K562 (cell line): ENCODE data around the gene ARF4. TPM values are rescaled to one million over a fixed set of nuclear protein-coding genes. Genes with fewer than 3 reads are reported as not detected.

Experiments used
- ARNT ChIP-seq, 2 experiments: fragments of 450-650 bp; IDR thresholded peaks; 2 replicates each; pipeline ENCODE4 v1.6.1; 2016; ENCODE audit warnings: mild to moderate bottlenecking in 1 of 2
- CBFA2T3 ChIP-seq: fragments of 450-650 bp; IDR thresholded peaks from 2 replicates; pipeline ENCODE4 v1.6.1; 2017
- CHCHD3 ChIP-seq: fragments of 250-450 bp; sonication (Bioruptor Pico); IDR thresholded peaks from 2 replicates; pipeline ENCODE4 v2.1.2; 2022; ENCODE audit warnings: mild to moderate bottlenecking
- ETV6 ChIP-seq, 3 experiments: fragments of 150-350 bp in 1 of 3; sonication (generic) in 1 of 3; formaldehyde crosslinking in 1 of 3; IDR thresholded peaks; 2 replicates each; pipeline versions ENCODE4 v1.6.1 to v1.8.0; 2014 to 2022; ENCODE audit warnings: borderline replicate concordance in 2 of 3, low read depth in 2 of 3, antibody characterized with exemption in 1 of 3, low read length in 1 of 3, mild to moderate bottlenecking in 1 of 3, missing genetic modification reagents in 1 of 3
- FOXA1 ChIP-seq: fragments of 450-650 bp; IDR thresholded peaks from 2 replicates; pipeline ENCODE4 v1.6.1; 2016; ENCODE audit warnings: mild to moderate bottlenecking, borderline replicate concordance
- FOXK2 ChIP-seq, 2 experiments: fragments of 450-650 bp; IDR thresholded peaks in 1 of 2; conservative IDR thresholded peaks in 1 of 2; 2 replicates each; pipeline ENCODE4 v1.6.1; 2016; ENCODE audit warnings: low read depth in 2 of 2, mild to moderate bottlenecking in 1 of 2
- FOXM1 ChIP-seq, 2 experiments: fragments of 450-650 bp in 1 of 2; sonication (generic) in 1 of 2; formaldehyde crosslinking in 1 of 2; IDR thresholded peaks; 2 replicates each; pipeline versions ENCODE4 v1.6.1 to v1.9.0; 2017 to 2022; ENCODE audit warnings: low read depth in 2 of 2, mild to moderate bottlenecking in 2 of 2, missing genetic modification reagents in 1 of 2, moderate library complexity in 1 of 2
- KDM1A ChIP-seq, 2 experiments: fragments of 450-650 bp; IDR thresholded peaks; 2 replicates each; pipeline ENCODE4 v1.6.1; 2016; ENCODE audit warnings: mild to moderate bottlenecking in 2 of 2
- LARP7 ChIP-seq: fragments of 450-650 bp; IDR thresholded peaks from 2 replicates; pipeline ENCODE4 v1.6.1; 2016
- MYC ChIP-seq, 2 experiments: fragments of 250-450 bp in 1 of 2; sonication (Bioruptor Pico) in 1 of 2; IDR thresholded peaks; 2 replicates each; pipeline versions ENCODE4 v1.5.1 to v1.6.1; 2012 to 2021; ENCODE audit warnings: low read depth in 2 of 2, borderline replicate concordance in 1 of 2, improper control_type of control experiment in 1 of 2, low read length in 1 of 2, mild to moderate bottlenecking in 1 of 2, moderate library complexity in 1 of 2
- MYNN ChIP-seq, 2 experiments: sonication (generic); formaldehyde crosslinking in 1 of 2; IDR thresholded peaks; 2 replicates each; pipeline versions ENCODE4 v1.5.0 to v1.6.1; 2016 to 2020; ENCODE audit warnings: antibody characterized with exemption in 1 of 2, missing genetic modification reagents in 1 of 2
- NCOA6 ChIP-seq: fragments of 450-650 bp; IDR thresholded peaks from 2 replicates; pipeline ENCODE4 v1.6.1; 2017; ENCODE audit warnings: mild to moderate bottlenecking
- NR2C2 ChIP-seq, 2 experiments: fragments of 200-800 bp in 1 of 2; sonication (Bioruptor generic) in 1 of 2; sonication (generic) in 1 of 2; formaldehyde crosslinking in 1 of 2; IDR thresholded peaks; 2 replicates each; pipeline versions ENCODE4 v1.6.1 to v1.8.0; 2016 to 2022; ENCODE audit warnings: mild to moderate bottlenecking in 1 of 2, missing compliant biosample characterization in 1 of 2, missing genetic modification characterization in 1 of 2, missing genetic modification reagents in 1 of 2
- POU5F1 ChIP-seq: fragments of 150-350 bp; IDR thresholded peaks from 2 replicates; pipeline ENCODE4 v1.6.1; 2014; ENCODE audit warnings: borderline replicate concordance, low read length, low read depth, mild to moderate bottlenecking; ENCODE audit not compliant: partially characterized antibody
- RBM17 ChIP-seq: fragments of 200-400 bp; formaldehyde crosslinking; IDR thresholded peaks from 2 replicates; pipeline ENCODE4 v1.6.1; 2017; ENCODE audit warnings: low read depth, mild to moderate bottlenecking, low read length, borderline replicate concordance
- SOX6 ChIP-seq: fragments of 450-650 bp; IDR thresholded peaks from 2 replicates; pipeline ENCODE4 v1.6.1; 2014; ENCODE audit warnings: mild to moderate bottlenecking
- SRSF3 ChIP-seq: fragments of 200-400 bp; formaldehyde crosslinking; IDR thresholded peaks from 2 replicates; pipeline ENCODE4 v1.6.1; 2016; ENCODE audit warnings: mild to moderate bottlenecking, low read length, moderate library complexity; ENCODE audit not compliant: insufficient read depth
- TARDBP ChIP-seq: fragments of 450-650 bp; IDR thresholded peaks from 2 replicates; pipeline ENCODE4 v1.6.1; 2016
- TEAD4 ChIP-seq, 2 experiments: sonication (generic) in 1 of 2; formaldehyde crosslinking in 1 of 2; IDR thresholded peaks; 2 replicates each; pipeline versions ENCODE4 v1.6.1 to v1.8.0; 2012 to 2022; ENCODE audit warnings: borderline replicate concordance in 1 of 2, inconsistent platforms in 1 of 2, low read length in 1 of 2, mild to moderate bottlenecking in 1 of 2, missing genetic modification reagents in 1 of 2
- WHSC1 ChIP-seq: IDR thresholded peaks from one replicate; pipeline ENCODE4 v1.6.1; 2012; ENCODE audit warnings: low read length, control low read depth, inconsistent platforms
- ZNF124 ChIP-seq: sonication (generic); formaldehyde crosslinking; IDR thresholded peaks from 2 replicates; pipeline ENCODE4 v1.8.1; 2022; ENCODE audit warnings: missing genetic modification reagents
- ZNF311 ChIP-seq: fragments of 250-450 bp; sonication (Bioruptor Pico); IDR thresholded peaks from 2 replicates; pipeline ENCODE4 v1.4.0; 2020; ENCODE audit warnings: mild to moderate bottlenecking, moderate library complexity
- ZSCAN32 ChIP-seq: fragments of 450-650 bp; formaldehyde crosslinking; IDR thresholded peaks from 2 replicates; pipeline ENCODE4 v1.4.0; 2020; ENCODE audit warnings: mild to moderate bottlenecking, moderate library complexity
- polyA plus RNA-seq, 8 experiments: library from polyadenylated mRNA; depleted of rRNA in 4 of 8; stranded (reverse) in 5 of 8; unstranded in 3 of 8; fragments of >200 nt; fragmentation: Nextera tagmentation in 2 of 8; fragmentation: Illumina TruSeq in 1 of 8; extraction: Ambion mirVana in 2 of 8; extraction: Trizol in 1 of 8; gene quantifications; 2 replicates each; pipeline versions ENCODE4 v1.2.1 to v1.2.3, GENCODE V29; 2011 to 2014; ENCODE audit warnings: inconsistent platforms in 1 of 8, missing spikeins in 1 of 8
- total RNA-seq, 7 experiments: library from RNA; depleted of rRNA in 6 of 7; stranded (reverse); fragments of >200 nt in 6 of 7; fragmentation: Illumina TruSeq in 2 of 7; extraction: Trizol in 2 of 7; gene quantifications; 2 replicates each; pipeline versions ENCODE4 v1.2.1 to v1.2.3, GENCODE V29; 2011 to 2021; ENCODE audit warnings: low replicate concordance in 1 of 7
- TF ChIP-seq, protein P1 (sequence below): sonication (generic); formaldehyde crosslinking; IDR thresholded peaks from 2 replicates; pipeline ENCODE4 v1.9.0; 2022; ENCODE audit warnings: mild to moderate bottlenecking, missing genetic modification reagents
- TF ChIP-seq, protein P2 (sequence below): fragments of 450-650 bp; formaldehyde crosslinking; IDR thresholded peaks from 2 replicates; pipeline ENCODE4 v1.4.0; 2022; ENCODE audit warnings: missing genetic modification characterization

ARF4 gene
- total and polyA plus RNA-seq, 9 of the 15 experiments (the other 6 are each of a cell fraction or from before 2014, with no cell fraction given), result 41.1 to 273 (median 83.8) TPM

DNA sequence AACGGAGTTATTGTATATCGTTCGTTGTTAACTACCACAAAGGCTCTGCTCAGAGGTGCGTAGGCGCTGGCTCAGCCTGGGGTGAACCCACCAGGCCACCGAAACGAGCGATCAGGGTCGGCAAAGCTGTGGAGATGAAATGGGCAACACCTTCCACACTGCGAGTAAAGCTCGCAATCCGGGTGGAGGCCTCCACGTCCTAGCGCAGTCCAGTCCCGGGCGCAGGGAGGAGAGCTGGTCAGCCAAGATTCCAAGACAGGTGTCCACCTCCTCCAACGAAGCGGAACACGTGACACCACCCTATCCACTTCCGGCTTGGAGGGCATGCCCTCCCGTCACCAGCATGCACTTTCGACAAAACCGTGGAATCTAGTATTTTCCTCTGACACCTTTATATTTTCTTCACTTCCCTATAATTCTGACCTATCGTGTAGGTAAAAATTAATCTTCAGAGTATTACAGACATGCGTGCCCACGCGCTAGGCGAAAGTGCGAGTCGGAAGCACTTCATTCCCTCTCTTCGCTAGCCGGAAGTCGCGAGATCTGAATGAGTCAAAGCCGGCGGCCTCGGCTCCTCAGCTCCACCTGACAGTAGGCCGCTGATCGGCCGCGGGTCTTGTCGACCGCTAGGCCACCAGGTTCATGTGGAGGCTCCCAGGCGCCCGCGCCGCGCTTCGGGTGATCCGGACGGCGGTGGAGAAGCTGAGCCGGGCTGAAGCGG, 41.2 kb downstream of the ARF4 start, which contains the start of gene PDE12 (continued):
- TF ChIP-seq RBM17 (no peak), FOXM1 (IDR thresholded peaks at IDR 0.05; ENCODE audit: low read depth) (peak; percentile 71), FOXM1 (CRISPR knock-in tag; IDR thresholded peaks at IDR 0.05; ENCODE audit: low read depth) (no peak), LARP7 (no peak), TEAD4 (IDR thresholded peaks at IDR 0.05; ENCODE audit: low read length) (peak; percentile 43; the same call in 1 of the 2 replicates), TEAD4 (CRISPR knock-in tag; IDR thresholded peaks at IDR 0.05; ENCODE audit: borderline replicate concordance) (no peak), ETV6 (IDR thresholded peaks at IDR 0.05; ENCODE audit: borderline replicate concordance in 1 of 2, low read depth in 2 of 2, low read length in 1 of 2) (no peak), ETV6 (CRISPR knock-in tag; IDR thresholded peaks at IDR 0.05; ENCODE audit: borderline replicate concordance) (no peak; the same call in 1 of the 2 replicates), CBFA2T3 (no peak), ZNF124 (CRISPR knock-in tag) (no peak), NCOA6 (no peak), FOXK2 (conservative IDR thresholded peaks at IDR 0.05 in 1 of 2, IDR thresholded peaks at IDR 0.05 in 1 of 2; ENCODE audit: low read depth in 2 of 2) (peak in 1 of 2 experiments; percentile 50; a peak in 1 of 4 replicates), MYNN (IDR thresholded peaks at IDR 0.05) (no peak), MYNN (CRISPR knock-in tag; IDR thresholded peaks at IDR 0.05) (no peak), TARDBP (no peak), MYC (IDR thresholded peaks at IDR 0.05; ENCODE audit: low read depth, low read length) (peak; percentile 94), MYC (CRISPR knock-in tag; IDR thresholded peaks at IDR 0.05; ENCODE audit: borderline replicate concordance, low read depth) (no peak; the same call in none of the 2 replicates), ARNT (IDR thresholded peaks at IDR 0.05) (peak in 1 of 2 experiments; percentile 66; a peak in 1 of 4 replicates), POU5F1 (no peak), ZNF311 (CRISPR knock-in tag) (peak; percentile 67; the same call in 1 of the 2 replicates), ZSCAN32 (CRISPR knock-in tag) (no peak), WHSC1 (no peak), FOXA1 (no peak), KDM1A (IDR thresholded peaks at IDR 0.05) (peak in 1 of 2 experiments; percentile 45; a peak in 1 of 4 replicates), SOX6 (peak; percentile 83), CHCHD3 (CRISPR knock-in tag) (no peak), SRSF3 (no peak), NR2C2 (CRISPR knock-in tag; IDR thresholded peaks at IDR 0.05) (peak; percentile 82), NR2C2 (tag; IDR thresholded peaks at IDR 0.05) (peak; percentile 97)
- TF ChIP-seq, protein P1, sequence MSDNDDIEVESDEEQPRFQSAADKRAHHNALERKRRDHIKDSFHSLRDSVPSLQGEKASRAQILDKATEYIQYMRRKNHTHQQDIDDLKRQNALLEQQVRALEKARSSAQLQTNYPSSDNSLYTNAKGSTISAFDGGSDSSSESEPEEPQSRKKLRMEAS (CRISPR knock-in tag), result peak; percentile 97
- TF ChIP-seq, protein P2, sequence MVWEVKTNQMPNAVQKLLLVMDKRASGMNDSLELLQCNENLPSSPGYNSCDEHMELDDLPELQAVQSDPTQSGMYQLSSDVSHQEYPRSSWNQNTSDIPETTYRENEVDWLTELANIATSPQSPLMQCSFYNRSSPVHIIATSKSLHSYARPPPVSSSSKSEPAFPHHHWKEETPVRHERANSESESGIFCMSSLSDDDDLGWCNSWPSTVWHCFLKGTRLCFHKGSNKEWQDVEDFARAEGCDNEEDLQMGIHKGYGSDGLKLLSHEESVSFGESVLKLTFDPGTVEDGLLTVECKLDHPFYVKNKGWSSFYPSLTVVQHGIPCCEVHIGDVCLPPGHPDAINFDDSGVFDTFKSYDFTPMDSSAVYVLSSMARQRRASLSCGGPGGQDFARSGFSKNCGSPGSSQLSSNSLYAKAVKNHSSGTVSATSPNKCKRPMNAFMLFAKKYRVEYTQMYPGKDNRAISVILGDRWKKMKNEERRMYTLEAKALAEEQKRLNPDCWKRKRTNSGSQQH (CRISPR knock-in tag), result no peak
